ENCODE data around the gene MFRP.

MFRP gene

GRCh38 chr11:119336744-119337469, 9.6 kb downstream of the MFRP start:
- DNase-seq = no peak

- DNase-seq = no peak
Measured at GRCh38 chr11:119335655-119336543, 10.6 kb downstream of the MFRP start.

- DNase-seq = peak; percentile 37
Measured at GRCh38 chr11:119335091-119335654, 11.3 kb downstream of the MFRP start.

GRCh38 chr11:119334174-119334930, 12.2 kb downstream of the MFRP start, which contains the start of gene RNF26:
Gene RNF26, plus strand, starts transcription at chr11:119334527. Its CDS starts 596 bp downstream, at chr11:119335123.
- DNase-seq = peak; percentile 96

- DNase-seq = no peak
Measured at GRCh38 chr11:119332111-119332765, 14.3 kb downstream of the MFRP start.

GRCh38 chr11:119330237-119330636, 16.3 kb downstream of the MFRP start:
- no peak for DNase-seq

- DNase-seq = no peak
Measured at GRCh38 chr11:119329320-119329719, 17.2 kb downstream of the MFRP start.

GRCh38 chr11:119324189-119324588, 22.3 kb downstream of the MFRP start:
- DNase-seq = no peak

GRCh38 chr11:119323532-119324033, 22.9 kb downstream of the MFRP start:
- DNase-seq = peak; percentile 84

GRCh38 chr11:119322921-119323531, 23.5 kb downstream of the MFRP start:
- no peak for DNase-seq

GRCh38 chr11:119322360-119322739, 24.2 kb downstream of the MFRP start:
- DNase-seq = no peak

- DNase-seq = peak; percentile 75
Measured at GRCh38 chr11:119320776-119321524, 25.6 kb downstream of the MFRP start.

GRCh38 chr11:119320240-119320775, 26.2 kb downstream of the MFRP start:
- no peak for DNase-seq

GRCh38 chr11:119319700-119320239, 26.7 kb downstream of the MFRP start:
- DNase-seq = no peak

GRCh38 chr11:119319136-119319699, 27.3 kb downstream of the MFRP start:
- DNase-seq = no peak

- DNase-seq = peak; percentile 73
Measured at GRCh38 chr11:119318240-119319135, 28.0 kb downstream of the MFRP start.

- DNase-seq = no peak
Measured at GRCh38 chr11:119317592-119318239, 28.8 kb downstream of the MFRP start.
